Measurements from ENCODE around the gene BANP. TPM values are rescaled to one million over a fixed set of nuclear protein-coding genes. Genes with fewer than 3 reads are reported as not detected.
"Not testable (repeated sequence)": the region's sequence is repeated elsewhere in the genome, so short reads cannot be mapped to it uniquely, and the experiment has no call there.

The BANP gene
- total RNA-seq, 1 experiment from 2014 or later = 24.2 TPM

GRCh38 chr16:87983072-87983736 lies 32.0 kb downstream of the BANP start:
- 0 out of 2 replicates have a peak overlapping the region, but pooled peaks have one; percentile 13 for H3K27ac ChIP-seq (ENCODE audit: low read length)
- H2AFZ ChIP-seq (ENCODE audit: low read length); H3K79me2 ChIP-seq (ENCODE audit: low read length); H3K9me2 ChIP-seq (replicated peaks; ENCODE audit: low read length); H3K9me3 ChIP-seq (ENCODE audit: low read length); H3K4me2 ChIP-seq (ENCODE audit: low read length); CTCF ChIA-PET; POLR2A ChIA-PET (ENCODE audit: unreplicated experiment); H3K4me3 ChIP-seq (ENCODE audit: low read length); BruUV-seq (replicated peaks); H3K36me3 ChIP-seq (ENCODE audit: low read depth, low read length); H3K4me1 ChIP-seq (ENCODE audit: insufficient read depth, low read length); H3K9ac ChIP-seq (ENCODE audit: low read length); intact Hi-C loops (cut with micrococcal nuclease); H3F3A ChIP-seq (ENCODE audit: low read length, unreplicated experiment); H3K27me3 ChIP-seq (ENCODE audit: low read length); DNase-seq; H4K20me1 ChIP-seq (ENCODE audit: low read length): not testable (repeated sequence)
- peak; percentile 82 for ATAC-seq
- peak; percentile 55 for TF ChIP-seq CTCF (conservative IDR thresholded peaks at IDR 0.05; ENCODE audit: low read depth, low read length)

GRCh38 chr16:87983737-87984097 lies 32.5 kb downstream of the BANP start:
- H3K79me2 ChIP-seq (ENCODE audit: low read length); H3K36me3 ChIP-seq (ENCODE audit: low read depth, low read length); H3K9me2 ChIP-seq (replicated peaks; ENCODE audit: low read length); H3K4me2 ChIP-seq (ENCODE audit: low read length); intact Hi-C loops (cut with micrococcal nuclease); H3K4me1 ChIP-seq (ENCODE audit: insufficient read depth, low read length); H3K27ac ChIP-seq (ENCODE audit: low read length); H3K27me3 ChIP-seq (ENCODE audit: low read length); CTCF ChIA-PET; H3K9me3 ChIP-seq (ENCODE audit: low read length); H3F3A ChIP-seq (ENCODE audit: low read length, unreplicated experiment); POLR2A ChIA-PET (ENCODE audit: unreplicated experiment); H2AFZ ChIP-seq (ENCODE audit: low read length); BruUV-seq (replicated peaks); H4K20me1 ChIP-seq (ENCODE audit: low read length); DNase-seq; H3K9ac ChIP-seq (ENCODE audit: low read length); H3K4me3 ChIP-seq (ENCODE audit: low read length); ATAC-seq: not testable (repeated sequence)

- H4K20me1 ChIP-seq (ENCODE audit: low read length); H3K79me2 ChIP-seq (ENCODE audit: low read length); H3K9me3 ChIP-seq (ENCODE audit: low read length); H3K27ac ChIP-seq (ENCODE audit: low read length); H2AFZ ChIP-seq (ENCODE audit: low read length); H3K4me3 ChIP-seq (ENCODE audit: low read length); H3K9me2 ChIP-seq (replicated peaks; ENCODE audit: low read length); H3K4me1 ChIP-seq (ENCODE audit: insufficient read depth, low read length); CTCF ChIA-PET; H3F3A ChIP-seq (ENCODE audit: low read length, unreplicated experiment); intact Hi-C loops (cut with micrococcal nuclease); DNase-seq; H3K27me3 ChIP-seq (ENCODE audit: low read length); ATAC-seq; H3K9ac ChIP-seq (ENCODE audit: low read length); H3K36me3 ChIP-seq (ENCODE audit: low read depth, low read length); POLR2A ChIA-PET (ENCODE audit: unreplicated experiment); H3K4me2 ChIP-seq (ENCODE audit: low read length): not testable (repeated sequence)
- TSS peak; percentile 5 for BruUV-seq (replicated peaks)
These were observed 32.9 kb downstream of the BANP start for GRCh38 chr16:87984180-87984579.

- CTCF ChIA-PET = no interaction called here
- H3K9me3 ChIP-seq (ENCODE audit: low read length) = no peaks in the 10 kb centered on the region
- no peak overlapping the region for H3K4me3 ChIP-seq (ENCODE audit: low read length)
These were observed 33.5 kb downstream of the BANP start for GRCh38 chr16:87984632-87985267.

GRCh38 chr16:87985493-87985892 lies 34.3 kb downstream of the BANP start:
- BruUV-seq (replicated peaks); H3K36me3 ChIP-seq (ENCODE audit: low read depth, low read length); H3K79me2 ChIP-seq (ENCODE audit: low read length); H4K20me1 ChIP-seq (ENCODE audit: low read length); intact Hi-C loops (cut with micrococcal nuclease); POLR2A ChIA-PET (ENCODE audit: unreplicated experiment); H3K27ac ChIP-seq (ENCODE audit: low read length); H3K9me2 ChIP-seq (replicated peaks; ENCODE audit: low read length); H3K4me3 ChIP-seq (ENCODE audit: low read length); H3K9me3 ChIP-seq (ENCODE audit: low read length); H3K27me3 ChIP-seq (ENCODE audit: low read length); ATAC-seq; H3K9ac ChIP-seq (ENCODE audit: low read length); H3F3A ChIP-seq (ENCODE audit: low read length, unreplicated experiment); H3K4me2 ChIP-seq (ENCODE audit: low read length); H3K4me1 ChIP-seq (ENCODE audit: insufficient read depth, low read length); H2AFZ ChIP-seq (ENCODE audit: low read length); DNase-seq; CTCF ChIA-PET: not testable (repeated sequence)

More at GRCh38 chr16:87984632-87985267, 33.5 kb downstream of the BANP start:
- BruUV-seq (replicated peaks) = no TSS peak
- Histone ChIP-seq H2AFZ (ENCODE audit: low read length) (no peak overlapping the region), H3F3A (ENCODE audit: low read length, unreplicated experiment) (no peaks in the 10 kb centered on the region), H3K4me2 (ENCODE audit: low read length) (no peak overlapping the region), H3K9me2 (replicated peaks; ENCODE audit: low read length) (no peaks in the 10 kb centered on the region), H3K79me2 (ENCODE audit: low read length) (no peaks in the 10 kb centered on the region), H3K27me3 (ENCODE audit: low read length) (no peaks in the 10 kb centered on the region), H3K4me1 (ENCODE audit: insufficient read depth, low read length) (no peaks in the 10 kb centered on the region), H3K27ac (ENCODE audit: low read length) (no peak overlapping the region), H4K20me1 (ENCODE audit: low read length) (no peaks in the 10 kb centered on the region), H3K9ac (ENCODE audit: low read length) (no peak overlapping the region), H3K36me3 (ENCODE audit: low read depth, low read length) (no peaks in the 10 kb centered on the region)
- intact Hi-C loops (cut with micrococcal nuclease) = no loop called here
- POLR2A ChIA-PET (ENCODE audit: unreplicated experiment) = no interaction called here
- ATAC-seq (no peak), DNase-seq (no peak)
- TF ChIP-seq EZH2 (IDR thresholded peaks at IDR 0.05; ENCODE audit: low read length, unreplicated experiment) (no peak), CTCF (conservative IDR thresholded peaks at IDR 0.05; ENCODE audit: low read depth, low read length) (no peak), EZH2phosphoT487 (IDR thresholded peaks at IDR 0.05; ENCODE audit: borderline replicate concordance, low read length) (no peak)

All from PC-3 (cell line).